Gastroesophageal sphincter (tissue), 4 donors: ENCODE measurements around the gene XDH. TPM values are rescaled to one million over a fixed set of nuclear protein-coding genes. Genes with fewer than 3 reads are reported as not detected.

Experiments used
- ATAC-seq: fragments of 150-250 bp; one replicate; pipeline ENCODE4 v1.9.1; 2016; ENCODE audit warnings: mild to moderate bottlenecking, moderate library complexity
- H3K27ac ChIP-seq, 4 donors: fragments of 200-600 bp; sonication (generic) in 3 of 4; 1 replicate in 3 of 4; 2 replicates in 1 of 4; pipeline ENCODE4 v1.5.1; 2016 to 2019
- H3K27me3 ChIP-seq: fragments of 200-600 bp; sonication (generic); one replicate; pipeline ENCODE4 v1.5.1; 2019
- H3K36me3 ChIP-seq, 2 donors: fragments of 200-600 bp; sonication (generic); one replicate each; pipeline ENCODE4 v1.5.1; 2019; ENCODE audit warnings: control low read depth in 1 of 2
- H3K4me1 ChIP-seq, 3 donors: fragments of 200-600 bp; sonication (generic); 1 replicate in 2 of 3; 2 replicates in 1 of 3; pipeline ENCODE4 v1.5.1; 2016 to 2019; ENCODE audit warnings: control low read depth in 2 of 3
- H3K4me3 ChIP-seq, 2 donors: fragments of 200-600 bp; sonication (generic); one replicate each; pipeline ENCODE4 v1.5.1; 2019; ENCODE audit warnings: mild to moderate bottlenecking in 1 of 2, moderate library complexity in 1 of 2
- H3K9me3 ChIP-seq, 3 donors: fragments of 200-600 bp; sonication (generic); one replicate each; pipeline ENCODE4 v1.5.1; 2017 to 2019; ENCODE audit warnings: control low read depth in 2 of 3
- EP300 ChIP-seq: sonication (generic); formaldehyde crosslinking; IDR thresholded peaks from one replicate; pipeline ENCODE4 v1.6.1; 2017; ENCODE audit warnings: antibody characterized with exemption, mild to moderate bottlenecking
- POLR2A ChIP-seq, 2 donors: fragments of 450-650 bp; IDR thresholded peaks; one replicate each; pipeline ENCODE4 v1.6.1; 2017; ENCODE audit warnings: antibody characterized with exemption in 2 of 2, mild to moderate bottlenecking in 2 of 2, moderate library complexity in 1 of 2
- POLR2AphosphoS5 ChIP-seq: sonication (generic); formaldehyde crosslinking; IDR thresholded peaks from one replicate; pipeline ENCODE4 v1.6.1; 2017; ENCODE audit warnings: antibody characterized with exemption
- WGBS, 2 donors: methylation state at CpG; one replicate each; pipeline ENCODE4 v1.1.5; 2018; ENCODE audit warnings: low coverage in 1 of 2; 5-methylcytosine and 5-hydroxymethylcytosine counted together
- total RNA-seq, 4 donors: library from RNA; depleted of rRNA; stranded (reverse); fragments of >200 nt; gene quantifications; one replicate each; pipeline ENCODE4 v1.1.0, GENCODE V29; 2016
- TF ChIP-seq, protein P1 (sequence below), 4 experiments: fragments of 200-600 bp in 2 of 4; fragments of 450-650 bp in 2 of 4; sonication (generic) in 1 of 4; IDR thresholded peaks; one replicate each; pipeline ENCODE4 v1.5.1; 2017 to 2019; ENCODE audit warnings: antibody characterized with exemption in 4 of 4, mild to moderate bottlenecking in 2 of 4, moderate library complexity in 2 of 4

XDH gene
- total RNA-seq, 4 donors from 2014 or later, result under 0.01 to 2.8 (median 0.08) TPM; not detected in 1

DNA sequence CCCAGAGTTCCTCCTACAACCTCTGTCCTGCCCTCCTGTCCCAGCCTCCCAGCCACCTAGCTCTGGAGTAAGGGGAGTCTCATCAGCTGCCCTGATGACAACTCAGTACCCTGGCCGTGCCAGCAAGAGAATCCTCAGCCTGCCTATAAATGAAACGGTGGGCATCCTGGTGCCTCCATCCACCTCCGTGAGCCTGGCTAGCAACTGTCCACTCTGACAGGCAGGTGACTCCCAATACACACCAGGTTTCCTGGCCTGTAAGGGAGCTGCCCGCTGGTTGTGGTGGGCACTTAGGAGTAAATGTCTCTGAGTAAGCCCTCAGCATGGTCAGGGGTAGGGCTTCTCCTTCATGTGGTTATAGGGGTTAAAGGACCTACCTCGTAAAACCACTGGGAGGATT, 81.5 kb downstream of the XDH start:
- Histone ChIP-seq H3K27ac (no peak overlapping the region), H3K4me3 (no peak overlapping the region), H3K27me3 (peaks cover 6% of the 10 kb centered on the region), H3K36me3 (no peaks in the 10 kb centered on the region), H3K4me1 (no peaks in the 10 kb centered on the region), H3K9me3 (no peaks in the 10 kb centered on the region)
- no peak for TF ChIP-seq POLR2A (IDR thresholded peaks at IDR 0.05)
- TF ChIP-seq, protein P1, sequence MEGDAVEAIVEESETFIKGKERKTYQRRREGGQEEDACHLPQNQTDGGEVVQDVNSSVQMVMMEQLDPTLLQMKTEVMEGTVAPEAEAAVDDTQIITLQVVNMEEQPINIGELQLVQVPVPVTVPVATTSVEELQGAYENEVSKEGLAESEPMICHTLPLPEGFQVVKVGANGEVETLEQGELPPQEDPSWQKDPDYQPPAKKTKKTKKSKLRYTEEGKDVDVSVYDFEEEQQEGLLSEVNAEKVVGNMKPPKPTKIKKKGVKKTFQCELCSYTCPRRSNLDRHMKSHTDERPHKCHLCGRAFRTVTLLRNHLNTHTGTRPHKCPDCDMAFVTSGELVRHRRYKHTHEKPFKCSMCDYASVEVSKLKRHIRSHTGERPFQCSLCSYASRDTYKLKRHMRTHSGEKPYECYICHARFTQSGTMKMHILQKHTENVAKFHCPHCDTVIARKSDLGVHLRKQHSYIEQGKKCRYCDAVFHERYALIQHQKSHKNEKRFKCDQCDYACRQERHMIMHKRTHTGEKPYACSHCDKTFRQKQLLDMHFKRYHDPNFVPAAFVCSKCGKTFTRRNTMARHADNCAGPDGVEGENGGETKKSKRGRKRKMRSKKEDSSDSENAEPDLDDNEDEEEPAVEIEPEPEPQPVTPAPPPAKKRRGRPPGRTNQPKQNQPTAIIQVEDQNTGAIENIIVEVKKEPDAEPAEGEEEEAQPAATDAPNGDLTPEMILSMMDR (IDR thresholded peaks at IDR 0.05), result no peak
- no peak for TF ChIP-seq POLR2AphosphoS5
- TF ChIP-seq EP300, result no peak
- 80% methylated on average over 1 of the region's 5 CpGs; no CpG with 5 or more reads in 1 of the 2 donors for WGBS, 2 donors
- ATAC-seq, result no peak

DNA sequence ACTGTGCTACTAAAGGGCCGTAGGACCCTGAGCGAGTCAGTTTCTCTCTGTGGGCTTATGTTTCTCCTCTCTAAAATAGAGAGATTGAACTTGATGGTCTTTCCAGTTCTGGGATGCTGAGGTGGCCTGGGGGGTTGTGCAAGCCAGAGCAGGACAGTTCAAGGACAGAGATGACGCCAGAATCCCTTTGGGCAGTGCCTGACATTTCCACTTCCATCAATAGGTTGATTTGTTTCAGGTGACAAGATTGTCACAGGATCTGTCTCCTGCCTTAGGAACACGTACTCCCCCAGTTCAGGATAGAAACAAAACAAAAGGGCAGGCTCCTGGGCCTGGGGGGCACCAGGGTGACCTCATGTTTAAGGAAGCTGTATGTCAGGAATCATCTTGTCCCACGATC, 82.0 kb downstream of the XDH start:
- Histone ChIP-seq H3K4me3 (no peak overlapping the region), H3K9me3 (no peaks in the 10 kb centered on the region), H3K36me3 (no peaks in the 10 kb centered on the region), H3K4me1 (no peaks in the 10 kb centered on the region), H3K27me3 (peaks cover 6% of the 10 kb centered on the region), H3K27ac (no peak overlapping the region)
- 48 to 83% methylated on average over 1 to 3 of the region's 5 CpGs for WGBS, 2 donors
- TF ChIP-seq EP300 (no peak), POLR2AphosphoS5 (no peak), POLR2A (IDR thresholded peaks at IDR 0.05) (no peak)
- TF ChIP-seq, protein P1 (IDR thresholded peaks at IDR 0.05), result no peak
- no peak for ATAC-seq

DNA sequence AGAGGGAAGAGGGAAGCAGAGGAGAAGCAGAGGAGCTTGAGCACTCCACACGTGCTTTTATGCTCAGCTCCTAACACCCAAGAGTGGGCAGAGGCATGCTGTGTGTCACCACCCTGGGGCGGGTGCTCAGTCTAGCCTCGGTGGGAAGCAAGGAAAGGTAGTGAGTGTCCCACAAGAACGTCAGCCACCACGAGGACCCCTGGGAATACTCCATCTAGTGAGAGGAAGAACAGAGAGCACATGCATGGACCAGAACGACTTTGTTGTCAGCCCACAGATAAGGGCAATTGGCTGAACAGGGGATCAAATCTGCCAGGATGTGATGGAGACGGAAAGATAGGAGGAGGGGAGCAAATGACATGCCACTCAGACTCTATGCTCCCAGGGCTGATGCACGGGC, 83.4 kb downstream of the XDH start:
- no peak for ATAC-seq
- TF ChIP-seq POLR2A (IDR thresholded peaks at IDR 0.05) (no peak), EP300 (no peak), POLR2AphosphoS5 (no peak)
- TF ChIP-seq, protein P1 (IDR thresholded peaks at IDR 0.05), result no peak
- Histone ChIP-seq H3K4me3 (no peak overlapping the region), H3K36me3 (no peaks in the 10 kb centered on the region), H3K27ac (no peak overlapping the region), H3K9me3 (no peaks in the 10 kb centered on the region), H3K27me3 (peaks cover 6% of the 10 kb centered on the region), H3K4me1 (no peaks in the 10 kb centered on the region)
- WGBS, 2 donors, result 56 to 60% methylated on average over 4 to 8 of the region's 8 CpGs

DNA sequence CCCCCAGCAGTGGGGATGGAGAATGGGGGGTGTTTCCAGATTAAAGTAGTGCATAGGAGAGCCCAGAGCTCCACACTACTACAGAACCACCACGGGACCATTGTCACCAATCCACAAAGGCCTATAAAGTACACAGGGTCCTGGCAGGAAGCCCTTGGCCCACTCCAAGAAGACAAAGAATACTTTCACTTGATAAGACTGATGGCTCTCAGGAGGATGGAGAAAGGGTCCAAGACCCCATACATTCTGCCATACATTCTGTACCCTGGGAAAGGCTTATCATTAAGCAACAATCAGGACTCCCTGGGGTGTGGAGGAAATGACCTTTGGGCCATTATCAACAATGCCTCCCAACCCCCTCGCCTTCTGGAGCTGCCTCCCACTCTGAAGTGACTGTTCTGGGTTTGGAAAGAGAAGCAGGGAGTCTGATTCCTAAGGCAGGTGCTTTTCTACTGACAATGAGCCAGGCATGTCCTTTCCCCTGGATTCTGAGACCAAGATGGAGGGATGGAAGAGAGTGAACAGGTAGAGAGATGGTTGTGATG, 85.4 kb downstream of the XDH start:
- peaks cover 6% of the 10 kb centered on the region for H3K27me3 ChIP-seq
- no peak overlapping the region for H3K27ac ChIP-seq
- WGBS, 2 donors, result no CpG with 5 or more reads among the region's 2 CpGs
- no peaks in the 10 kb centered on the region for H3K4me1 ChIP-seq
- no peaks in the 10 kb centered on the region for H3K9me3 ChIP-seq
- ATAC-seq, result no peak
- no peak overlapping the region for H3K4me3 ChIP-seq
- no peaks in the 10 kb centered on the region for H3K36me3 ChIP-seq
- no peak for TF ChIP-seq POLR2AphosphoS5
- no peak for TF ChIP-seq EP300
- TF ChIP-seq, protein P1 (IDR thresholded peaks at IDR 0.05), result no peak
- TF ChIP-seq POLR2A (IDR thresholded peaks at IDR 0.05), result no peak

DNA sequence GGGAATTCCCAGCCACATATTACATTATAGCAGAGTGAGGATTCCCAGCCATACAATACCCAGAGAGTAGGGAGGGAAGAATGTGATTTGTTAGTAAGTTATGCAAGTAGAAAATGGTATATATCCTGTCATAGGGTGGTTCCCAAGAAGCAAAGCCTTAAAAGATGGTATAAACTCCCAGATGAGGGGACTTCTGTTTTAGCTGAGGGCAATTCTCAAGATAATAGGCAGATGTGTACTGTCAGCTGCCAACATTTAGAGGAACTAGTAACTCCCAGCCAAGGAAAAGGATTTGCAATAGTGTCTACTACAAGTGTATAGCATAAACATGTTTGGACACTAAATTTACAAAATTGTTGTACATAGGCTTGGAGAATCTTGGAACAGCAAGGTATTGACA, 86.5 kb downstream of the XDH start:
- no peak for ATAC-seq
- TF ChIP-seq POLR2A (IDR thresholded peaks at IDR 0.05) (no peak), POLR2AphosphoS5 (no peak), EP300 (no peak)
- TF ChIP-seq, protein P1 (IDR thresholded peaks at IDR 0.05), result no peak
- Histone ChIP-seq H3K4me1 (no peaks in the 10 kb centered on the region), H3K27ac (no peak overlapping the region), H3K27me3 (peaks cover 2% of the 10 kb centered on the region), H3K9me3 (no peaks in the 10 kb centered on the region), H3K4me3 (no peak overlapping the region), H3K36me3 (no peaks in the 10 kb centered on the region)
